ENCODE measurements around the gene REELD1.

Gene REELD1

GRCh38 chr4:146229406-146229805, 15.1 kb downstream of the REELD1 start:
- no peak for DNase-seq (ENCODE audit: low read depth)

GRCh38 chr4:146232131-146232722, 17.9 kb downstream of the REELD1 start:
- DNase-seq (ENCODE audit: low read depth): no peak

- DNase-seq (ENCODE audit: low read depth): no peak
Observed at GRCh38 chr4:146235654-146236177, 21.4 kb downstream of the REELD1 start.

- no peak for DNase-seq (ENCODE audit: low read depth)
Observed at GRCh38 chr4:146236216-146236615, 21.9 kb downstream of the REELD1 start.

GRCh38 chr4:146237092-146237491, 22.8 kb downstream of the REELD1 start:
- DNase-seq (ENCODE audit: low read depth): no peak

GRCh38 chr4:146238107-146238506, 23.8 kb downstream of the REELD1 start:
- DNase-seq (ENCODE audit: low read depth): no peak

- peak; percentile 18 for DNase-seq (ENCODE audit: low read depth)
Observed at GRCh38 chr4:146243141-146243882, 29.0 kb downstream of the REELD1 start.

GRCh38 chr4:146243883-146244277, 29.5 kb downstream of the REELD1 start:
- DNase-seq (ENCODE audit: low read depth): no peak

- DNase-seq (ENCODE audit: low read depth): no peak
Observed at GRCh38 chr4:146244496-146244895, 30.2 kb downstream of the REELD1 start.

- DNase-seq (ENCODE audit: low read depth): no peak
Observed at GRCh38 chr4:146245246-146245645, 30.9 kb downstream of the REELD1 start.

- DNase-seq (ENCODE audit: low read depth): no peak
Observed at GRCh38 chr4:146245850-146246249, 31.5 kb downstream of the REELD1 start.

GRCh38 chr4:146246381-146246780, 32.0 kb downstream of the REELD1 start:
- no peak for DNase-seq (ENCODE audit: low read depth)

GRCh38 chr4:146247356-146247755, 33.0 kb downstream of the REELD1 start:
- DNase-seq (ENCODE audit: low read depth): no peak

GRCh38 chr4:146252969-146253611, 38.8 kb downstream of the REELD1 start:
- DNase-seq (ENCODE audit: low read depth): no peak

- DNase-seq (ENCODE audit: low read depth): no peak
Observed at GRCh38 chr4:146255463-146255862, 41.1 kb downstream of the REELD1 start.

- DNase-seq (ENCODE audit: low read depth): no peak
Observed at GRCh38 chr4:146255874-146256273, 41.5 kb downstream of the REELD1 start.

GRCh38 chr4:146256328-146256727, 42.0 kb downstream of the REELD1 start:
- no peak for DNase-seq (ENCODE audit: low read depth)

- no peak for DNase-seq (ENCODE audit: low read depth)
Observed at GRCh38 chr4:146257511-146257910, 43.2 kb downstream of the REELD1 start.

GRCh38 chr4:146260521-146260920, 46.2 kb downstream of the REELD1 start:
- no peak for DNase-seq (ENCODE audit: low read depth)

- no peak for DNase-seq (ENCODE audit: low read depth)
Observed at GRCh38 chr4:146261041-146261440, 46.7 kb downstream of the REELD1 start.

GRCh38 chr4:146263793-146264192, 49.5 kb downstream of the REELD1 start:
- no peak for DNase-seq (ENCODE audit: low read depth)

- no peak for DNase-seq (ENCODE audit: low read depth)
Observed at GRCh38 chr4:146265950-146266490, 51.7 kb downstream of the REELD1 start.

- no peak for DNase-seq (ENCODE audit: low read depth)
Observed at GRCh38 chr4:146267826-146268225, 53.5 kb downstream of the REELD1 start.

All from activated T-cell treated with anti-CD3 and anti-CD28 coated beads for 1 hour (primary cell).